Measurements from ENCODE around the gene RNF4. TPM values are rescaled to one million over a fixed set of nuclear protein-coding genes. Genes with fewer than 3 reads are reported as not detected.
A peak's percentile ranks its signal among the peaks of the same experiment; 100 is the strongest.
"Not testable (repeated sequence)": the region's sequence is repeated elsewhere in the genome, so short reads cannot be mapped to it uniquely, and the experiment has no call there.

RNF4 gene
- polyA plus RNA-seq (2013, experiment 1 of 2; ENCODE audit: insufficient read length) = 84.5 TPM
- polyA plus RNA-seq (2013, experiment 2 of 2; ENCODE audit: insufficient read length) = 49.7 TPM

- DNase-seq = peak; percentile 97
These were observed at the start of gene RNF4 for GRCh38 chr4:2468456-2469191. TSS of gene RNF4 (plus strand) at chr4:2469106. CDS start at chr4:2490494, 21,388 bp downstream.

DNA sequence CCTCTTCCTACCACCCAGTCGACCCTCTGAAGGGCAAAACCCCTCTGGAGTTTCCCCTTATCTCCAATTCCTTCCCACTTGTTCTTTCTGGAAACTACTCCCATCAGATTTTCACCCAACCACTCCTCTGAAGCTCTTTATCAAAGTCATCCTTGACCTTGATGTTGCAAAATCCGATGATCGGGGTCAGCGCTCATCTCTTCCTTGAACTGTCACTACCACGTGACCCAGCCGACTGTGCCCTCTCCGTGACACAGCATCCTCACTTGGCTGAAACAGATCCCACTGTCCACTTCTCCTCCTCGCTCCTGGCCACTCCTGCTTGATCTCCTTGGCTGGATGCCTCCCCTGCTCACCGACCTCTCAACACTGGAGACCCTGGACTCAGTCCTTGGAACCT lies 49.1 kb upstream of the RNF4 start:
- no peak for DNase-seq

DNA sequence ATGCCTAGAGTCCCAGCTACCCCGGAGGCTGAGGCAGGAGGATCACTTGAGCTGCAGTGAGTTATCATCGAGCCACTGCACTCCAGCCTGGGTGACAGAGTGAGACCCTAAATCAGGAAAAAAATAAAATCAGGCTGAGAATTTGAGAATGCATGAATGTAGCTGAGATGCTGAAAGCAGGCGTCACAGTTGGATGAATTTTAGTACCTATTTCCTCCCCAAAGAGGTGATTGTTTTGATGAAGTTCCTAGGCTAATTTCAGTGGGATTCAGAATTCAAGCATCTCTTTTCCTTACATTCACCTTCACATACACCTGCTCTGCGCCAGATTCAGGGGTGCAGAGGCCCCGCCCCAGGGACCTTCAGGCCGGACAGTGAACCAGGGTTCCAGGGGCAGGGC lies 47.0 kb upstream of the RNF4 start:
- DNase-seq = no peak

DNA sequence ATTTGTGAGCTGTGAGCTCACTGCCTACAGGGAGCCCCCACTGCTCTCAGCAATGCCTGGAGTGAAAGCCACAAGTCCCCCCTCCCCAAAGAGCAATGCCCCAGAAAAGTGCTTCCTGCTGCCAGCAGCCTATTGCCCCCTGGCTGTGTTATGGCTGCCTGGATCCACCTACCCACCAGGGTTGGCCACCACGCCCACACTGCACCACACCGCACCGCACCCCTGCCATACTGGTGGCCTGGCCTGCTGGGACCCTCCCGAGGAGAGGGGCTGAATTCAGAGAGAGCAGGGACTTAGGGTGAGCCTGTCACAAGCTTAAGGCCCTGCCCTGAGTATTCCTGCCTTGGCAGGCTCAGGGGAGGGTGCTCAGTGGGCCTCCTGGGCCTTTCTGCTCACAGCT lies 45.8 kb upstream of the RNF4 start:
- DNase-seq = no peak

DNA sequence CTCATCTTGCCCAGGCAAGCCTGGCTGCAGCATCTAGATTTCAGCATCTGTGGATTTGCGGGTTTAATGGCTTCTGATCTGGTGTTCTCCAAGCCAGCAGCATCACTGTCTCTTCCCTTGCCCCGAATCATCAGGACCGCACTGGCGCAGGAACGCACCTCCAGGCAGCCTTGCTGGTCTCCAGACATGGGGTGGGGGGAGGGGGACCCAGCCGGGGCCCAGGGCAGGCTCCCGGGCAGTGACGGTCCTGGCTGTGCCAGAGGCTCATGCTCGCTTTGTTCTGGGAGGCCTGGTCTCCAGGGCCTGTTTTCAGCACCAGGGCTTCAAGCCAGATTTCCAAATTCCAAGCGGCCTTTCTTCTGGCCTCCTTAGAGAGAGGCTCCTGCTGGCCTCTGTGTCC lies 45.2 kb upstream of the RNF4 start:
- DNase-seq = no peak

- no peak for DNase-seq
These were observed 44.3 kb upstream of the RNF4 start for GRCh38 chr4:2424581-2424980.

- DNase-seq = no peak
These were observed 43.4 kb upstream of the RNF4 start for GRCh38 chr4:2425386-2426068.

- DNase-seq = no peak
These were observed 42.9 kb upstream of the RNF4 start for GRCh38 chr4:2426069-2426397.

DNA sequence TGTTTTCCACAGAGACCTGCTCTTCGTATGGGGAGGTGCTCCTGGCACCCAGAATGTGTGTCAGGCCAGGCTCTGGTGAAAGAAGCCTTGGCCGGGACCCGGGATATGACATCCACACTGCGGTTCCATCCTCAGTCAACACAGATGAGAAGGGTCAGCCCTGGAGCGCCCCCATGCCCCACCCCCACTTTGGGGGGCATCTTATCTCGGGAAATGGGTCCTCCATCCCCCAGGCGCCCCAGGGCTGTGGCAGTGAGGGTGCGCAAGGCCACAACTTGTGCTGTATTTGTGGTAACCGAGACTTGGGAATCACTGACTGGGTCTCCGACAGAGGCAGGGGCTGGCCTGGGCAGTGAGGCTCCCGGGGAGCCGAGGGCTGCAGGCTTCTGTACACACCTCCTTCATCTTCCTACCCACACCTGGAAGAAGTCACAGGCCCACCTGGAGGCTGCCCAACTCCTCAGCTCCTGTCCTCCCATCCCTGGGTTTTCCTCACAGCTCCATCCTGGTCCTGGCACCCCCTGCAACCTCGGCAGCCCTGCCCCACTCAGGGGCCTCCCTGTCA lies 42.1 kb upstream of the RNF4 start:
- no peak for DNase-seq

GRCh38 chr4:2427383-2428334 lies 41.2 kb upstream of the RNF4 start:
- no peak for DNase-seq

GRCh38 chr4:2428496-2429213 lies 40.3 kb upstream of the RNF4 start:
- no peak for DNase-seq

DNA sequence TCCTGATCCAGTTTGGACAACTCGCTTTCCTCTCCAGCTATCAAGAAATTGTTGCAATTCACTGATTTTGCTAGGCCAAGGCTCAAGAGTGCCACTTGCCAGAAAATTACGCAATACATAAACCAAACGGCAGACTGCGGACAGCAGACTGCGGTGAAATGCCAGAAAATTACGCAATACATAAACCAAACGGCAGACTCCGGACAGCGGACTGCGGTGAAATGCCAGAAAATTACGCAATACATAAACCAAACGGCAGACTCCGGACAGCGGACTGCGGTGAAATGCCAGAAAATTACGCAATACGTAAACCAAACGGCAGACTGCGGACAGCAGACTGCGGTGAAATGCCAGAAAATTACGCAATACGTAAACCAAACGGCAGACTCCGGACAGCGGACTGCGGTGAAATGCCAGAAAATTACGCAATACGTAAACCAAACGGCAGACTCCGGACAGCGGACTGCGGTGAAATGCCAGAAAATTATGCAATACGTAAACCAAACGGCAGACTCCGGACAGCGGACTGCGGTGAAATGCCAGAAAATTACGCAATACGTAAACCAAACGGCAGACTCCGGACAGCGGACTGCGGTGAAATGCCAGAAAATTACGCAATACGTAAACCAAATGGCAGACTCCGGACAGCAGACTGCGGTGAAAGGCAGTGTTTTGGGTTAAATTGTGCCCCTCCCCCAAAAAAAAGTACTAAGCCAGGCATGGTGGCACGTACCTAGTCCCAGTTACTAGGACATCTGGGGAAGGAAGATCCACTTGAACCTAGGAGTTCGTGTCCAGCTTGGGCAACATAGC lies 38.8 kb upstream of the RNF4 start:
- not testable (repeated sequence) for DNase-seq

GRCh38 chr4:2432004-2432403 lies 36.9 kb upstream of the RNF4 start:
- DNase-seq = no peak

DNA sequence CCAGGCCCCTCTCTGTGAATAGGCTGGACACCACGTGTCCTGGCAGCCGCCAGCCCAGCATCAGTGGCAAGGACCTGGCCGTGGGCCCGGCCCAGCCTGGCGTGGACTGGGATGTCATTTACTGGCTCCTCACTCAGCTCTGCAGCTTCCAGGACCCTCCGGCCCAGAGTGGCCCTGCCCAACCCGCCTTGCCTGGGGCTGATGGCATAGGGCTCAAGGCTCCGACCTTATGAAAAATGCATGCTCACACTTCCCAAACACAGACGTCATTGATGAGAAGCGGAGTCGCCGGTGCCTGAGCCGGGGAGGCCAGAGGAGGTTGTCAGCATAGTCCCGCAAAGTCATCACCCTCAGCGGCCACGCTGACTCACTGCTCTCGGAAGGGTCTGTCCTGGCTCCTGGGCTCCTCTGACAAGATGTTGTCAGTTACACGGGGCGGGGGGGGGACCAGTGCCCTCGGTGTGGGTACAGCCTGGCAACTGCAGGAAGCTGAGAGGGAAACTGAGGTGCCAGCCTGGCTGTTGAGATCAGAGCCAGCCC lies 35.8 kb upstream of the RNF4 start:
- DNase-seq = peak; percentile 44

GRCh38 chr4:2433609-2434350 lies 35.1 kb upstream of the RNF4 start:
- no peak for DNase-seq

GRCh38 chr4:2434420-2434819 lies 34.5 kb upstream of the RNF4 start:
- DNase-seq = no peak

DNA sequence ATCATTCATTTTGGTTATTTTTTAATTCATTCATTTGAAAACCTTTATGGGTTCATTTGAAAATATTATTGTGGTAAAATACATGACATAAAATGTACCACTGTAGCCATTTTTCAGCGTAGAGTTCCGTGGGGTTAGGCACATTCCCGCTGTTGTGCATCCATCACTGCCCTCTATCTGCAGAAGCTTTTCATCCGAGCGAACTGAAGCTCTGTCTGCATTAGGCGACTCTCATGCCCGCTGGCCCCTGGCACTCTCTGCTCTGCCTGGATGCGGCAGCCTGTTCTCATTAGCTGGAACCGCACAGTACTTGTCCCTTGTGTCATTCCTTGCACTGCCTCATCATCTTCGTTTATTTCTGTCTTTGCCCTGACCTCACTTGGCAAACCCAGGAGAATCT lies 32.6 kb upstream of the RNF4 start:
- peak; percentile 35 for DNase-seq

DNA sequence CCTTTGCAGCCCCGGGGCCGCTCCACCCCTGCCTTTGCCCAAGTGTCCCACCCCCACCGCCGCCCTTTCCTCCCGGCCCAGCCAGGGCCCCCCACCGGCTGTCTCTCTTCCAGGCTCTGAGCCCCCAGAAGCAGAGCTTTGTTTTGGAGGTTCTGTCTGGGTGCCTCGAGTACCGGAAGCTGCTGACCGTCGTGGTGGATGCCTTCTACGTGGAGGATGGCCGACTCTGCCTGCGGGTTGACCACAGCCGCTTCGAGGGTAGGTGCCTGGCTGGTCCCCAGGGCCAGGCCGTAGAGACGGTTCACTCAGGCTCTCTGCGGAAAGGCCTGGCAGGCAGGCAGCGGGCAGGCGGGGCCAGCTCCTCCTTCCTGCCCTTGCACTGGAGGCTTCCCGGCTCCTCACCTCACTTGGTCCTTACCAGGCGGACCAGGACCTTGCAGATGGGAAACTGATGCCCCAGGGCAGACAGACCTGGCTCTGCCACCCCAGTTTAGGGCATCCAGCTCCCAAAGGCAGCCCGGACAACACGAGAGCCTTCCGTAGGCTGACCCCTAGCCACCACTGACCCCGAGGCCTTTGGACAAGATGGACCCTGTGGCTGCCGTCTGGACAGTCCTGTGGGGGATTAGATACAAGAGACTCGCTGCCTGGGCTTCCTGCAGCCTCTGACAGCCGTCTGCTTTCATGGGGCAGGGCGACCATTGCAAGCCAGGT lies 32.0 kb upstream of the RNF4 start:
- DNase-seq = no peak

GRCh38 chr4:2437475-2438215 lies 31.3 kb upstream of the RNF4 start:
- no peak for DNase-seq
